IMR-90 (cell line): ENCODE measurements around the gene PIK3CB. TPM values are rescaled to one million over a fixed set of nuclear protein-coding genes. Genes with fewer than 3 reads are reported as not detected.

ENCODE experiments used
- ATAC-seq: fragments of 200-7000 bp; cut with Tn5 transposase; 2 replicates; pipeline ENCODE4 v1.9.1; 2020; ENCODE audit warnings: low read depth, mild to moderate bottlenecking, moderate library complexity
- BruUV-seq: library from RNA; stranded (reverse); fragments of 400-500 nt; replicated peaks from 2 replicates; lab custom pipeline; 2021; lab: Mats Ljungman, UMichigan
- CTCF ChIA-PET: fragments of 300-600 bp; formaldehyde crosslinking; extraction: SDS; loops from one replicate; lab custom pipeline; 2021; ENCODE audit warnings: antibody characterized with exemption; lab: Yijun Ruan, JAX
- POLR2A ChIA-PET: fragments of 300-600 bp; sonication (Branson Sonifier 250); formaldehyde crosslinking; loops from one replicate; lab custom pipeline; 2022; ENCODE audit warnings: antibody characterized with exemption; ENCODE audit not compliant: unreplicated experiment; lab: Charles Lee
- DNase-seq: peaks from one replicate; pipeline ENCODE4 v3.0.0; 2013
- H2AFZ ChIP-seq: replicated peaks from 2 replicates; pipeline ENCODE3; 2013; ENCODE audit warnings: low read length, mild to moderate bottlenecking; ENCODE audit not compliant: poor library complexity
- H2AK5ac ChIP-seq: 2 replicates; pipeline ENCODE4 v1.6.1; 2013; ENCODE audit warnings: low read depth, low read length, inconsistent platforms
- H2AK9ac ChIP-seq: replicated peaks from 2 replicates; pipeline ENCODE3; 2013; ENCODE audit warnings: mild to moderate bottlenecking, low read depth, low read length, moderate library complexity; ENCODE audit not compliant: poor library complexity
- H2BK120ac ChIP-seq: 2 replicates; pipeline ENCODE4 v1.6.1; 2013; ENCODE audit warnings: low read depth, low read length, inconsistent platforms
- H2BK15ac ChIP-seq: 3 replicates; pipeline ENCODE4 v1.6.1; 2013; ENCODE audit warnings: low read depth, low read length, inconsistent platforms
- H2BK20ac ChIP-seq: 2 replicates; pipeline ENCODE4 v1.6.1; 2013; ENCODE audit warnings: low read depth, mild to moderate bottlenecking, inconsistent platforms, low read length, moderate library complexity
- H2BK5ac ChIP-seq: 2 replicates; pipeline ENCODE4 v1.6.1; 2013; ENCODE audit warnings: mild to moderate bottlenecking, low read depth, low read length, inconsistent platforms; ENCODE audit not compliant: poor library complexity, severe bottlenecking
- H3K14ac ChIP-seq: replicated peaks from 2 replicates; pipeline ENCODE4 v1.6.1; 2013; ENCODE audit warnings: low read depth, low read length, inconsistent platforms
- H3K18ac ChIP-seq: 2 replicates; pipeline ENCODE4 v1.6.1; 2013; ENCODE audit warnings: low read depth, low read length, control low read depth
- H3K23ac ChIP-seq: 2 replicates; pipeline ENCODE4 v1.6.1; 2013; ENCODE audit warnings: low read depth, low read length, inconsistent platforms
- H3K27ac ChIP-seq: 2 replicates; pipeline ENCODE4 v1.5.1; 2013; ENCODE audit warnings: mild to moderate bottlenecking, control low read depth, low read length; ENCODE audit not compliant: insufficient read depth
- H3K27me3 ChIP-seq: 2 replicates; pipeline ENCODE4 v1.6.1; 2013; ENCODE audit warnings: low read length; ENCODE audit not compliant: control insufficient read depth, insufficient read depth
- H3K36me3 ChIP-seq: 2 replicates; pipeline ENCODE4 v1.6.1; 2013; ENCODE audit warnings: low read length, mixed read lengths; ENCODE audit not compliant: control insufficient read depth, insufficient read depth
- H3K4ac ChIP-seq: 2 replicates; pipeline ENCODE4 v1.6.1; 2013; ENCODE audit warnings: low read depth, low read length, inconsistent platforms
- H3K4me1 ChIP-seq: 2 replicates; pipeline ENCODE4 v1.6.1; 2013; ENCODE audit warnings: low read length, mixed read lengths; ENCODE audit not compliant: control insufficient read depth, insufficient read depth
- H3K4me2 ChIP-seq: 2 replicates; pipeline ENCODE4 v1.6.1; 2013; ENCODE audit warnings: low read depth, mild to moderate bottlenecking, control low read depth, low read length, moderate library complexity
- H3K4me3 ChIP-seq: 2 replicates; pipeline ENCODE4 v1.5.1; 2013; ENCODE audit warnings: low read depth, mild to moderate bottlenecking, control low read depth, low read length, moderate library complexity; ENCODE audit not compliant: insufficient read depth
- H3K56ac ChIP-seq: 2 replicates; pipeline ENCODE4 v1.6.1; 2013; ENCODE audit warnings: low read length, inconsistent platforms; ENCODE audit not compliant: insufficient read depth; ENCODE audit errors: extremely low read depth
- H3K79me1 ChIP-seq, 2 experiments: 2 replicates each; pipeline ENCODE4 v1.6.1; 2013; ENCODE audit warnings: low read length in 2 of 2, inconsistent platforms in 1 of 2, low read depth in 1 of 2
- H3K9ac ChIP-seq: 2 replicates; pipeline ENCODE4 v1.6.1; 2013; ENCODE audit warnings: low read depth, low read length, control low read depth
- H3K9me1 ChIP-seq: 2 replicates; pipeline ENCODE4 v1.6.1; 2013; ENCODE audit warnings: low read length, inconsistent platforms; ENCODE audit not compliant: insufficient read depth
- H3K9me3 ChIP-seq: 2 replicates; pipeline ENCODE4 v1.6.1; 2013; ENCODE audit warnings: low read length; ENCODE audit not compliant: control insufficient read depth, insufficient read depth
- H4K20me1 ChIP-seq: 2 replicates; pipeline ENCODE4 v1.6.1; 2013; ENCODE audit warnings: low read length, inconsistent platforms; ENCODE audit not compliant: insufficient read depth
- H4K5ac ChIP-seq: 2 replicates; pipeline ENCODE4 v1.6.1; 2013; ENCODE audit warnings: mild to moderate bottlenecking, low read depth, low read length, control low read depth
- H4K8ac ChIP-seq, 2 experiments: 2 replicates each; pipeline ENCODE4 v1.6.1; 2013; ENCODE audit warnings: low read depth in 2 of 2, low read length in 2 of 2, control low read depth in 1 of 2, inconsistent platforms in 1 of 2
- H4K91ac ChIP-seq: 2 replicates; pipeline ENCODE4 v1.6.1; 2013; ENCODE audit warnings: low read depth, low read length, inconsistent platforms; ENCODE audit not compliant: insufficient read depth
- BHLHE40 ChIP-seq: fragments of 150-350 bp; IDR thresholded peaks from 2 replicates; pipeline ENCODE4 v1.6.1; 2016; ENCODE audit warnings: mild to moderate bottlenecking, low read depth, low read length
- CEBPB ChIP-seq: IDR thresholded peaks from 2 replicates; pipeline ENCODE4 v1.6.1; 2012; ENCODE audit warnings: low read depth, low read length, improper control_type of control experiment
- CHD1 ChIP-seq: IDR thresholded peaks from 2 replicates; pipeline ENCODE4 v1.6.1; 2012; ENCODE audit warnings: low read depth, low read length, improper control_type of control experiment
- FOS ChIP-seq: fragments of 150-350 bp; IDR thresholded peaks from 2 replicates; pipeline ENCODE4 v1.6.1; 2016; ENCODE audit warnings: low read depth, low read length
- RAD21 ChIP-seq: IDR thresholded peaks from 2 replicates; pipeline ENCODE4 v1.6.1; 2012; ENCODE audit warnings: low read length, improper control_type of control experiment
- RFX5 ChIP-seq: IDR thresholded peaks from 2 replicates; pipeline ENCODE4 v1.8.0; 2012; ENCODE audit warnings: low read depth, mild to moderate bottlenecking, low read length, moderate library complexity
- SMC3 ChIP-seq: fragments of 150-350 bp; IDR thresholded peaks from 2 replicates; pipeline ENCODE4 v1.6.1; 2016; ENCODE audit warnings: low read depth, mild to moderate bottlenecking, antibody characterized with exemption, low read length, moderate library complexity
- WGBS, 2 experiments: methylation state at CpG; one replicate each; pipeline versions ENCODE4 v1.1.5 to v1.1.7; 2013; ENCODE audit warnings: missing lambda C conversion rate in 2 of 2; ENCODE audit not compliant: insufficient read length in 1 of 2; ENCODE audit errors: extremely low coverage in 2 of 2; 5-methylcytosine and 5-hydroxymethylcytosine counted together
- dilution Hi-C: fragments of 300-500 bp; cut with HindIII; formaldehyde crosslinking; loops from one replicate; pipeline ENCODE4 v1.14.3; 2018; ENCODE audit warnings: low sequenced_read_pairs; ENCODE audit not compliant: unreplicated experiment
- in situ Hi-C: fragments of 300-500 bp; cut with MboI; formaldehyde crosslinking; loops from 3 replicates; pipeline ENCODE4 v1.14.3; 2019; ENCODE audit warnings: low sequenced_read_pairs, inconsistent platforms, mixed read lengths
- intact Hi-C: fragments of 100-400 bp; cut with micrococcal nuclease; formaldehyde crosslinking; loops from 2 replicates; pipeline ENCODE4 v1.10.0; 2022
- polyA plus RNA-seq, 3 experiments: library from polyadenylated mRNA; depleted of rRNA; stranded (reverse); fragments of >200 nt; gene quantifications; 2 replicates each; pipeline ENCODE4 v1.2.3, GENCODE V29; 2012; ENCODE audit warnings: low replicate concordance in 1 of 3
- total RNA-seq: library from RNA; depleted of rRNA; stranded (reverse); fragments of >200 nt; gene quantifications from 2 replicates; pipeline ENCODE4 v1.2.3, GENCODE V29; 2012
- TF ChIP-seq, protein P1 (sequence below): fragments of 150-350 bp; IDR thresholded peaks from 2 replicates; pipeline ENCODE4 v1.6.1; 2017; ENCODE audit warnings: mild to moderate bottlenecking, antibody characterized with exemption, low read length, low read depth
- TF ChIP-seq, protein P2 (sequence below): conservative IDR thresholded peaks from 2 replicates; pipeline ENCODE4 v1.5.1; 2012; ENCODE audit warnings: mild to moderate bottlenecking, low read depth, low read length, improper control_type of control experiment
- TF ChIP-seq, protein P3 (sequence below): fragments of 150-350 bp; IDR thresholded peaks from 2 replicates; pipeline ENCODE4 v1.6.1; 2016; ENCODE audit warnings: low read depth, mild to moderate bottlenecking, low read length, moderate library complexity, borderline replicate concordance

Gene PIK3CB
- total and polyA plus RNA-seq, 2 of the 4 experiments (the other 2 are of a cell fraction), result 6.3 to 6.8 TPM

DNA sequence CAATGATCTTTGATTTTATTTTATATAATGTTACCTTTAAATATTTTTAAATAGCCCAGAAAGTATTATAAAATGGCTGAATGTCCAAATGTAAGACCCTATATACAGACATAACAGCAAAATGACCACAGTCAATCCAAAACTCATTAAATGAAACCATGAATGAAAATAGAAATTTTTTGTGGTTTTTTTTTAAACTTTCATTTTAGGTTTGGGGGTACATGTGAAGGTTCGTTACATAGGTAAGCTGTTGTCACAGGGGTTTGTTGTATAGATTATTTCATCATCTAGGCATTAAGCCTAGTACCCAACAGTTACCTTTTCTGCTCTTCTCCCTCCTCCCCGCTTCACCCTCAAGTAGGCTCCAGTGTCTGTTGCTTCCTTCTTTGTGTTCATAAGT is 117.4 kb downstream of the PIK3CB start:
- Histone ChIP-seq H2AK9ac (no peak overlapping the region), H2BK15ac (no peak overlapping the region), H3K36me3 (no peaks in the 10 kb centered on the region), H3K23ac (no peak overlapping the region), H3K4me3 (no peak overlapping the region), H3K4me1 (no peaks in the 10 kb centered on the region), H3K79me1 (no peaks in the 10 kb centered on the region), H4K5ac (no peak overlapping the region), H4K20me1 (no peaks in the 10 kb centered on the region), H2BK120ac (no peak overlapping the region), H2AK5ac (no peak overlapping the region), H3K9me3 (no peaks in the 10 kb centered on the region), H3K27ac (no peak overlapping the region), H3K18ac (no peak overlapping the region), H4K8ac (no peak overlapping the region), H3K4ac (no peak overlapping the region), H3K9me1 (no peaks in the 10 kb centered on the region), H2BK5ac (no peak overlapping the region), H3K4me2 (no peak overlapping the region), H2AFZ (no peak overlapping the region), H2BK20ac (no peak overlapping the region), H3K9ac (no peak overlapping the region), H4K91ac (no peak overlapping the region), H3K56ac (no peak overlapping the region), H3K27me3 (no peaks in the 10 kb centered on the region), H3K14ac (no peak overlapping the region)
- DNase-seq (no peak), ATAC-seq (no peak)
- in situ Hi-C loops, result no loop called here
- ChIA-PET CTCF (no interaction called here), POLR2A (no interaction called here)
- WGBS, 2 experiments, result no CpG with 5 or more reads among the region's 2 CpGs
- no TSS peak for BruUV-seq
- TF ChIP-seq CEBPB (no peak), BHLHE40 (no peak), RFX5 (no peak), RAD21 (no peak), SMC3 (no peak), FOS (no peak), CHD1 (no peak)
- TF ChIP-seq, protein P1, sequence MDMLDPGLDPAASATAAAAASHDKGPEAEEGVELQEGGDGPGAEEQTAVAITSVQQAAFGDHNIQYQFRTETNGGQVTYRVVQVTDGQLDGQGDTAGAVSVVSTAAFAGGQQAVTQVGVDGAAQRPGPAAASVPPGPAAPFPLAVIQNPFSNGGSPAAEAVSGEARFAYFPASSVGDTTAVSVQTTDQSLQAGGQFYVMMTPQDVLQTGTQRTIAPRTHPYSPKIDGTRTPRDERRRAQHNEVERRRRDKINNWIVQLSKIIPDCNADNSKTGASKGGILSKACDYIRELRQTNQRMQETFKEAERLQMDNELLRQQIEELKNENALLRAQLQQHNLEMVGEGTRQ, result no peak
- TF ChIP-seq, protein P2, sequence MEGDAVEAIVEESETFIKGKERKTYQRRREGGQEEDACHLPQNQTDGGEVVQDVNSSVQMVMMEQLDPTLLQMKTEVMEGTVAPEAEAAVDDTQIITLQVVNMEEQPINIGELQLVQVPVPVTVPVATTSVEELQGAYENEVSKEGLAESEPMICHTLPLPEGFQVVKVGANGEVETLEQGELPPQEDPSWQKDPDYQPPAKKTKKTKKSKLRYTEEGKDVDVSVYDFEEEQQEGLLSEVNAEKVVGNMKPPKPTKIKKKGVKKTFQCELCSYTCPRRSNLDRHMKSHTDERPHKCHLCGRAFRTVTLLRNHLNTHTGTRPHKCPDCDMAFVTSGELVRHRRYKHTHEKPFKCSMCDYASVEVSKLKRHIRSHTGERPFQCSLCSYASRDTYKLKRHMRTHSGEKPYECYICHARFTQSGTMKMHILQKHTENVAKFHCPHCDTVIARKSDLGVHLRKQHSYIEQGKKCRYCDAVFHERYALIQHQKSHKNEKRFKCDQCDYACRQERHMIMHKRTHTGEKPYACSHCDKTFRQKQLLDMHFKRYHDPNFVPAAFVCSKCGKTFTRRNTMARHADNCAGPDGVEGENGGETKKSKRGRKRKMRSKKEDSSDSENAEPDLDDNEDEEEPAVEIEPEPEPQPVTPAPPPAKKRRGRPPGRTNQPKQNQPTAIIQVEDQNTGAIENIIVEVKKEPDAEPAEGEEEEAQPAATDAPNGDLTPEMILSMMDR, result no peak
- TF ChIP-seq, protein P3, sequence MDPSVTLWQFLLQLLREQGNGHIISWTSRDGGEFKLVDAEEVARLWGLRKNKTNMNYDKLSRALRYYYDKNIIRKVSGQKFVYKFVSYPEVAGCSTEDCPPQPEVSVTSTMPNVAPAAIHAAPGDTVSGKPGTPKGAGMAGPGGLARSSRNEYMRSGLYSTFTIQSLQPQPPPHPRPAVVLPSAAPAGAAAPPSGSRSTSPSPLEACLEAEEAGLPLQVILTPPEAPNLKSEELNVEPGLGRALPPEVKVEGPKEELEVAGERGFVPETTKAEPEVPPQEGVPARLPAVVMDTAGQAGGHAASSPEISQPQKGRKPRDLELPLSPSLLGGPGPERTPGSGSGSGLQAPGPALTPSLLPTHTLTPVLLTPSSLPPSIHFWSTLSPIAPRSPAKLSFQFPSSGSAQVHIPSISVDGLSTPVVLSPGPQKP, result no peak
- dilution Hi-C loops, result no loop called here
- intact Hi-C loops, result no loop called here
